Measurements from ENCODE around the gene TCF12. TPM values are rescaled to one million over a fixed set of nuclear protein-coding genes. Genes with fewer than 3 reads are reported as not detected.
"Not testable (repeated sequence)": the region's sequence is repeated elsewhere in the genome, so short reads cannot be mapped to it uniquely, and the experiment has no call there.

TCF12 gene
- total RNA-seq, 1 donor from 2014 or later = 84.6 TPM

DNA sequence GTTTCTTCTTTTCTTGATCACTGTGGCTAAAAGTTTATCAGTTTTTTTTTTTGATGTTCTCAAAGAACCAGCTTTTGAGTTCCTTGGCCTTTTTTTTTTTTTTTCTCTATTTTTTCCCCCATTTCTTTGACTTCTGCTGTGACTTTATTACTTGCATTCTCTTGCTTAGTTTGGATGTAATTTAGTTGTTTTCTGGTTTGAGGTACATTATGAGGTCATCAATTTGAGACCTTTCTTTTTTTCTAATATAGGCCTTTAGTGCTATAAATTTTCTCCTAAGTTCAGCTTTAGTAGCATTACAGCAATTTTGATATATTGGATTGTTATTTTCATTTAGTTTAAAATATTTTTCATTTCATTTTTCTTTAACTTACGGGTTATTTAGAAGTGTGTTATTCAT, 35.3 kb downstream of the TCF12 start:
- DNase-seq (ENCODE audit: low read depth) = no peak
- H3K36me3 ChIP-seq (ENCODE audit: control insufficient read depth, insufficient read depth, low read length) = no peaks in the 10 kb centered on the region
- H3K4me3 ChIP-seq (ENCODE audit: low read depth, low read length) = no peak overlapping the region
- no peaks in the 10 kb centered on the region for H3K27me3 ChIP-seq (ENCODE audit: control insufficient read depth, insufficient read depth, low read length)
- TF ChIP-seq, protein P1, sequence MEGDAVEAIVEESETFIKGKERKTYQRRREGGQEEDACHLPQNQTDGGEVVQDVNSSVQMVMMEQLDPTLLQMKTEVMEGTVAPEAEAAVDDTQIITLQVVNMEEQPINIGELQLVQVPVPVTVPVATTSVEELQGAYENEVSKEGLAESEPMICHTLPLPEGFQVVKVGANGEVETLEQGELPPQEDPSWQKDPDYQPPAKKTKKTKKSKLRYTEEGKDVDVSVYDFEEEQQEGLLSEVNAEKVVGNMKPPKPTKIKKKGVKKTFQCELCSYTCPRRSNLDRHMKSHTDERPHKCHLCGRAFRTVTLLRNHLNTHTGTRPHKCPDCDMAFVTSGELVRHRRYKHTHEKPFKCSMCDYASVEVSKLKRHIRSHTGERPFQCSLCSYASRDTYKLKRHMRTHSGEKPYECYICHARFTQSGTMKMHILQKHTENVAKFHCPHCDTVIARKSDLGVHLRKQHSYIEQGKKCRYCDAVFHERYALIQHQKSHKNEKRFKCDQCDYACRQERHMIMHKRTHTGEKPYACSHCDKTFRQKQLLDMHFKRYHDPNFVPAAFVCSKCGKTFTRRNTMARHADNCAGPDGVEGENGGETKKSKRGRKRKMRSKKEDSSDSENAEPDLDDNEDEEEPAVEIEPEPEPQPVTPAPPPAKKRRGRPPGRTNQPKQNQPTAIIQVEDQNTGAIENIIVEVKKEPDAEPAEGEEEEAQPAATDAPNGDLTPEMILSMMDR (IDR thresholded peaks at IDR 0.05; ENCODE audit: insufficient read depth, low read length, poor library complexity, severe bottlenecking) = no peak

DNA sequence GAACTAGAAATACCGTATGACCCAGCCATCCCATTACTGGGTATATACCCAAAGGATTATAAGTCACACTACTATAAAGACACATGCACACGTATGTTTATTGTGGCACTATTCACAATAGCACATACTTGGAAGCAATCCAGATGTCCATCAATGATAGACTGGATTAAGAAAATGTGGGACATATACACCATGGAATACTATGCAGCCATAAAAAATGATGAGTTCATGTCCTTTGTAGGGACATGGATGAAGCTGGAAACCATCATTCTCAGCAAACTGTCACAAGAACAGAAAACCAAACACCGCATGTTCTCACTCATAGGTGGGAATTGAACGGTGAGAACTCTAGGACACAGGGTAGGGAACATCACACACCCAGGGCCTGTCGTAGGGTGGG, 36.6 kb downstream of the TCF12 start:
- H3K4me3 ChIP-seq (ENCODE audit: low read depth, low read length); H3K36me3 ChIP-seq (ENCODE audit: control insufficient read depth, insufficient read depth, low read length); H3K27me3 ChIP-seq (ENCODE audit: control insufficient read depth, insufficient read depth, low read length); DNase-seq (ENCODE audit: low read depth): not testable (repeated sequence)

DNA sequence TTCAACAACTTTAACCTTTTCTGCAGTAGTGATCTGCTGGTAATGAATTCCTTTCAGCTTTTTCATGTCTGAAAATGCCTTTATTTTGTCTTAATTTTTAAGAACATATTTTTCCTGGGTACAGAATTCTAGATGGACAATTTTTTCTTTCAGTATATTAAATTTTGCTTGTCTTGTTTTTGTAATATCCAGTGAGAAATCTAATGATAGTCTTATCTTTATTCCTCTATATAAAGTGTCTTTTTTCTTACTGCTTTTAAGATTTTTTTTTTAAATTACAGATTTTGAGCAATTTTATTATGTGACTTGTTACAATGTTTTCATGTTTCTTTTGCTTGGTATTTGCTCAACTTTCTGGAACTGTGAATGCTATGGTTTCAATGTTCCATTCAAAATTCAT, 38.1 kb downstream of the TCF12 start:
- TF ChIP-seq, protein P1 (IDR thresholded peaks at IDR 0.05; ENCODE audit: insufficient read depth, low read length, poor library complexity, severe bottlenecking) = no peak
- no peaks in the 10 kb centered on the region for H3K27me3 ChIP-seq (ENCODE audit: control insufficient read depth, insufficient read depth, low read length)
- DNase-seq (ENCODE audit: low read depth) = no peak
- no peaks in the 10 kb centered on the region for H3K36me3 ChIP-seq (ENCODE audit: control insufficient read depth, insufficient read depth, low read length)
- H3K4me3 ChIP-seq (ENCODE audit: low read depth, low read length) = no peak overlapping the region

DNA sequence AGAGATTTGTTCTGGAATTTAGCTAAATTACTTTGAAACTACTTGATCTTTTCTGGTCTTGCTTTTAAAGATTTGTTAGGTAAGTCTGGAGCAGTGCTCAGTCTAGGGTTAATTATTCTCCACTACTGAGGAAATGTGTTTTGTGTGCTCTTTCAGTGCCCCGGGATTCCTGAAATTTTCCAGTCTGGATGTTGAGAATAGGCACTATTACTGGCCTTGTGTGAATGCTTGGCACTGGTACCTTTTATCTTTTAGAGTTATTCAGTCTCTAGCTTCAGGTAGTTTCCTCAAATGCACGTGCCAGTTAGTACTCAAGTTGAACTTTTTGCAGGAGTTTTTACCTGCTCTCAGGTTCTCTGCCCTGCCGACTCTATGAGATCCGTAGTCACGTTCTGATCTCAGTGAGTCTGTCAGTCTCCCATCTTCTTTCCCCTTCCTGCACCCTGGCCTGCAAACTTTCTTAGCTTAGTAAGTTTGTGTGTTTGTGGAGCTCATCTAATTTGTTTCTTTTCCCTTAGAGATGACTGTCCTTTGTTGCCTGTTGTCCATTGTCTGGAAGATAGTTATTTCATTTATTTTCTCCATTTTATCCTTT, 39.5 kb downstream of the TCF12 start:
- TF ChIP-seq, protein P1 (IDR thresholded peaks at IDR 0.05; ENCODE audit: insufficient read depth, low read length, poor library complexity, severe bottlenecking) = no peak
- Histone ChIP-seq H3K4me3 (ENCODE audit: low read depth, low read length) (no peak overlapping the region), H3K36me3 (ENCODE audit: control insufficient read depth, insufficient read depth, low read length) (no peaks in the 10 kb centered on the region), H3K27me3 (ENCODE audit: control insufficient read depth, insufficient read depth, low read length) (no peaks in the 10 kb centered on the region)
- no peak for DNase-seq (ENCODE audit: low read depth)

DNA sequence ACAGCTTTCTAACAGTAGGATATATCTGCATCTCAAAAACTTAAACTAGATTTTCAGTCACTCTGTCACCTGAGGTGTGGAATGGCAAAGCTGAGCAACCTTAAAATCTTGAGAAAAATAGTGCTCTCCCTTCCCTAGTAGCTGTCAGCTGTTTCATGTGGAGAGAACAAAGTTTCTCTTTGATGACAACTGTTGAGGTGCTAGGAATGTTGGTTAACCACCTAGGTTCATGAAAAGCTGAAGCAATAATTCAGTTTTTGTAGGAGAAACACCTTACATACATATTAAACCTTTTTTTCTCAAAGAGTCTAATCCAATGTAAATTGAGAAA, 40.8 kb downstream of the TCF12 start:
- DNase-seq (ENCODE audit: low read depth) = no peak
- no peak overlapping the region for H3K4me3 ChIP-seq (ENCODE audit: low read depth, low read length)
- no peaks in the 10 kb centered on the region for H3K36me3 ChIP-seq (ENCODE audit: control insufficient read depth, insufficient read depth, low read length)
- H3K27me3 ChIP-seq (ENCODE audit: control insufficient read depth, insufficient read depth, low read length) = no peaks in the 10 kb centered on the region
- TF ChIP-seq, protein P1 (IDR thresholded peaks at IDR 0.05; ENCODE audit: insufficient read depth, low read length, poor library complexity, severe bottlenecking) = no peak

DNA sequence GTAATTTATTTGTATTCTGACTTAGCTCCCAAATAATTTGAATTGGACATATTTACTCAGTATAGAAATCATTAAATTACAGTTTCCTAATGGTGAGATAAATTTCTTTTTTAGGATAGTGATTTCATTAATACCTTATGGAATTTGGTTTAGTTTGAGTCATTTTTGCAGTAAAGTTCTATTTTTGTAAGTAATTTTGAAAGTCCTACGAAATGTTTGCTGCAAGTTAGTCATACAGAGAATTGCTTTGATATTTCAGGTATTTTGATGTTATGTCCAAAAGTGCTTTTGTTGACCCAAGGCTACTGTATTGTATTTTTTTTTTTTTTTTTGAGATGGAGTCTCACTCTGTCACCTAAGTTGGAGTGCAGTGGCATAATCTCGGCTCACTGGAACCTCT, 41.7 kb downstream of the TCF12 start:
- no peak for DNase-seq (ENCODE audit: low read depth)
- no peak overlapping the region for H3K4me3 ChIP-seq (ENCODE audit: low read depth, low read length)
- TF ChIP-seq, protein P1 (IDR thresholded peaks at IDR 0.05; ENCODE audit: insufficient read depth, low read length, poor library complexity, severe bottlenecking) = no peak

More for the DNA sequence above, 41.7 kb downstream of the TCF12 start:
- Histone ChIP-seq H3K36me3 (ENCODE audit: control insufficient read depth, insufficient read depth, low read length) (no peaks in the 10 kb centered on the region), H3K27me3 (ENCODE audit: control insufficient read depth, insufficient read depth, low read length) (no peaks in the 10 kb centered on the region)

Measured in kidney epithelial cell (primary cell).